AG09309 (cell line): ENCODE data around the gene CAMK2N2.

Source experiments
- DNase-seq: peaks from one replicate; pipeline ENCODE4 v3.0.0-alpha.2; 2010; ENCODE audit warnings: low read depth
- H3K4me3 ChIP-seq: 2 replicates; pipeline ENCODE4 v1.5.1; 2011; ENCODE audit warnings: mild to moderate bottlenecking, low read depth, low read length, moderate library complexity; ENCODE audit not compliant: control insufficient read depth
- CTCF ChIP-seq: IDR thresholded peaks from 2 replicates; pipeline ENCODE4 v1.5.1; 2011; ENCODE audit warnings: mild to moderate bottlenecking, low read depth, low read length, inconsistent platforms; ENCODE audit not compliant: insufficient read depth, control insufficient read depth; ENCODE audit errors: missing control alignments

The CAMK2N2 gene

GRCh38 chr3:184241141-184241446 is 20.3 kb downstream of the CAMK2N2 start:
- no peak for TF ChIP-seq CTCF
- DNase-seq: no peak
- H3K4me3 ChIP-seq: no peak overlapping the region

GRCh38 chr3:184240384-184241140 is 20.8 kb downstream of the CAMK2N2 start:
- no peak for DNase-seq
- H3K4me3 ChIP-seq: no peak overlapping the region
- no peak for TF ChIP-seq CTCF

- TF ChIP-seq CTCF: no peak
- no peak for DNase-seq
- no peak overlapping the region for H3K4me3 ChIP-seq
Measured at GRCh38 chr3:184239708-184240107, 21.6 kb downstream of the CAMK2N2 start.

GRCh38 chr3:184239221-184239620 is 22.1 kb downstream of the CAMK2N2 start:
- no peak overlapping the region for H3K4me3 ChIP-seq
- DNase-seq: no peak
- no peak for TF ChIP-seq CTCF

GRCh38 chr3:184238246-184238818 is 23.0 kb downstream of the CAMK2N2 start:
- no peak overlapping the region for H3K4me3 ChIP-seq
- TF ChIP-seq CTCF: no peak
- no peak for DNase-seq

- no peak for DNase-seq
- no peak overlapping the region for H3K4me3 ChIP-seq
- no peak for TF ChIP-seq CTCF
Measured at GRCh38 chr3:184237807-184238206, 23.5 kb downstream of the CAMK2N2 start.
